B cell (primary cell): ENCODE measurements around the gene SLC15A3. TPM values are rescaled to one million over a fixed set of nuclear protein-coding genes. Genes with fewer than 3 reads are reported as not detected.

ENCODE experiments used
- ATAC-seq: fragments of 200-7000 bp; cut with Tn5 transposase; one replicate; pipeline ENCODE4 v1.10.0; 2021; ENCODE audit warnings: low read depth, mild to moderate bottlenecking, moderate number of reproducible peaks, moderate library complexity
- CTCF ChIA-PET: fragments of 350-600 bp; sonication (Branson Sonifier 250); formaldehyde crosslinking; loops from one replicate; lab custom pipeline; 2021; ENCODE audit warnings: antibody characterized with exemption, inconsistent platforms; lab: Charles Lee
- POLR2A ChIA-PET: fragments of 350-600 bp; sonication (Branson Sonifier 250); formaldehyde crosslinking; loops from one replicate; lab custom pipeline; 2021; ENCODE audit warnings: antibody characterized with exemption; lab: Charles Lee
- DNase-seq: peaks from one replicate; pipeline ENCODE4 v3.0.0; 2013
- H2AFZ ChIP-seq: 2 replicates; pipeline ENCODE4 v1.6.1; 2012; ENCODE audit warnings: mild to moderate bottlenecking, low read depth, low read length; ENCODE audit not compliant: insufficient read depth, poor library complexity, severe bottlenecking
- H3K27ac ChIP-seq, 2 donors: 1 replicate in 1 of 2; 2 replicates in 1 of 2; pipeline ENCODE4 v1.5.1; 2012 to 2013; ENCODE audit warnings: low read length in 2 of 2, mild to moderate bottlenecking in 2 of 2, moderate library complexity in 1 of 2
- H3K27me3 ChIP-seq, 4 experiments: fragments of 200-600 bp in 1 of 4; sonication (generic) in 1 of 4; replicated peaks in 1 of 4; 1 replicate in 2 of 4; 2 replicates in 2 of 4; pipeline versions ENCODE4 v1.6.1 to v1.7.0; 2013 to 2016; ENCODE audit warnings: low read length in 3 of 4, mild to moderate bottlenecking in 2 of 4, mixed read lengths in 1 of 4, moderate library complexity in 1 of 4; ENCODE audit not compliant: insufficient read depth in 4 of 4, control insufficient read depth in 3 of 4; ENCODE audit errors: control extremely low read depth in 1 of 4
- H3K36me3 ChIP-seq, 2 experiments: replicated peaks in 1 of 2; 1 replicate in 1 of 2; 2 replicates in 1 of 2; pipeline versions ENCODE4 v1.6.1 to v1.7.1; 2013; ENCODE audit warnings: low read length in 1 of 2; ENCODE audit not compliant: insufficient read depth in 2 of 2, control insufficient read depth in 1 of 2; ENCODE audit errors: control extremely low read depth in 1 of 2, extremely low read depth in 1 of 2
- H3K4me1 ChIP-seq, 2 donors: fragments of 200-600 bp in 1 of 2; sonication (generic) in 1 of 2; 1 replicate in 1 of 2; 2 replicates in 1 of 2; pipeline versions ENCODE4 v1.5.1 to v1.6.1; 2013 to 2017; ENCODE audit warnings: low read length in 2 of 2; ENCODE audit not compliant: control insufficient read depth in 2 of 2, insufficient read depth in 2 of 2
- H3K4me2 ChIP-seq: replicated peaks from 2 replicates; pipeline ENCODE3; 2012; ENCODE audit warnings: mild to moderate bottlenecking, low read depth, low read length; ENCODE audit not compliant: poor library complexity, severe bottlenecking
- H3K4me3 ChIP-seq, 5 experiments: fragments of 200-600 bp in 1 of 5; sonication (generic) in 1 of 5; 1 replicate in 3 of 5; 2 replicates in 2 of 5; pipeline versions ENCODE4 v1.5.1 to v1.7.0; 2011 to 2016; ENCODE audit warnings: low read length in 4 of 5, mild to moderate bottlenecking in 4 of 5, low read depth in 2 of 5, control low read depth in 1 of 5, moderate library complexity in 1 of 5; ENCODE audit not compliant: insufficient read depth in 1 of 5; ENCODE audit errors: control extremely low read depth in 1 of 5, extremely low read depth in 1 of 5
- H3K79me2 ChIP-seq: fragments of 200-600 bp; sonication (generic); one replicate; pipeline ENCODE4 v1.6.0; 2016; ENCODE audit warnings: low read length; ENCODE audit not compliant: control insufficient read depth, insufficient read depth
- H3K9ac ChIP-seq: fragments of 200-600 bp; sonication (generic); 2 replicates; pipeline ENCODE4 v1.6.1; 2017; ENCODE audit warnings: mild to moderate bottlenecking, low read length, moderate library complexity
- H3K9me3 ChIP-seq, 3 donors: one replicate each; pipeline versions ENCODE4 v1.6.1 to v1.7.1; 2013; ENCODE audit warnings: low read length in 2 of 3; ENCODE audit not compliant: control insufficient read depth in 2 of 3, insufficient read depth in 1 of 3; ENCODE audit errors: control extremely low read depth in 1 of 3
- H4K20me1 ChIP-seq: 2 replicates; pipeline ENCODE4 v1.6.0; 2012; ENCODE audit warnings: mild to moderate bottlenecking, low read length; ENCODE audit not compliant: insufficient read depth, control insufficient read depth, poor library complexity, severe bottlenecking
- H3K27ac Mint-ChIP-seq: one replicate; pipeline ENCODE4 v1.8.0; 2021; ENCODE audit warnings: mixed read lengths
- H3K27me3 Mint-ChIP-seq: one replicate; pipeline ENCODE4 v1.8.0; 2021; ENCODE audit warnings: mixed read lengths
- H3K4me1 Mint-ChIP-seq: one replicate; pipeline ENCODE4 v1.8.0; 2021; ENCODE audit warnings: mixed read lengths
- H3K4me3 Mint-ChIP-seq: one replicate; pipeline ENCODE4 v1.8.0; 2021; ENCODE audit warnings: mixed read lengths
- H3K9me3 Mint-ChIP-seq: one replicate; pipeline ENCODE4 v1.8.0; 2022; ENCODE audit warnings: mixed read lengths; ENCODE audit not compliant: insufficient read depth
- CTCF ChIP-seq: fragments of 200-600 bp; IDR thresholded peaks from one replicate; pipeline ENCODE4 v1.8.0; 2022; ENCODE audit warnings: antibody characterized with exemption, mild to moderate bottlenecking
- EZH2 ChIP-seq: IDR thresholded peaks from 2 replicates; pipeline ENCODE4 v1.6.1; 2012; ENCODE audit warnings: borderline replicate concordance, low read depth, mild to moderate bottlenecking, moderate library complexity, low read length; ENCODE audit not compliant: insufficient read depth, poor library complexity, severe bottlenecking
- WGBS: methylation state at CpG from one replicate; pipeline ENCODE4 v1.1.5; 2013; ENCODE audit warnings: missing lambda C conversion rate; ENCODE audit not compliant: insufficient coverage; 5-methylcytosine and 5-hydroxymethylcytosine counted together
- intact Hi-C: fragments of 100-400 bp; cut with micrococcal nuclease; formaldehyde crosslinking; loops from one replicate; pipeline ENCODE4 v1.10.0; 2022
- polyA plus RNA-seq: library from polyadenylated mRNA; depleted of rRNA; stranded (reverse); fragments of >200 nt; gene quantifications from 2 replicates; pipeline ENCODE4 v1.2.3, GENCODE V29; 2012
- total RNA-seq, 2 donors: library from RNA; stranded (reverse); fragments of 120-200 nt in 1 of 2; gene quantifications; 1 replicate in 1 of 2; 2 replicates in 1 of 2; pipeline versions ENCODE4 v1.2.3 to v1.2.4, GENCODE V29; 2013 to 2022

The SLC15A3 gene
- total and polyA plus RNA-seq, 2 donors (not counting 1 experiment from before 2014, with no cell fraction given), result 61.5 to 91.4 TPM

GRCh38 chr11:60923326-60923725 is 28.6 kb downstream of the SLC15A3 start:
- H3K27me3 ChIP-seq, result peaks cover 0 to 30% (median 7%) of the 10 kb centered on the region in 4 experiments
- H3K4me1 ChIP-seq, result peaks cover 42 to 47% of the 10 kb centered on the region in 2 donors
- H3K27ac ChIP-seq, result no peak overlapping the region
- ATAC-seq (no peak), DNase-seq (no peak)
- peaks cover 0 to 37% of the 10 kb centered on the region in 2 experiments for H3K36me3 ChIP-seq
- intact Hi-C loops, result no loop called here
- Mint-ChIP-seq H3K9me3 (no peaks in the 10 kb centered on the region), H3K4me3 (peak overlapping the region; percentile 54), H3K4me1 (peaks cover 43% of the 10 kb centered on the region), H3K27me3 (peaks cover 7% of the 10 kb centered on the region), H3K27ac (no peak overlapping the region)
- WGBS, result 100% methylated on average over 3 of the region's 5 CpGs
- no peak overlapping the region for H3K9ac ChIP-seq
- H4K20me1 ChIP-seq, result peaks cover 58% of the 10 kb centered on the region
- no peak overlapping the region for H2AFZ ChIP-seq
- no peak overlapping the region for H3K4me2 ChIP-seq
- H3K79me2 ChIP-seq, result peaks cover 28% of the 10 kb centered on the region
- ChIA-PET POLR2A (interaction anchor here (1.1 to 1.6 kb wide), 2 partner anchors 8 to 10 kb away, joined by 4 to 5 read pairs; partner anchors contain the start of gene TMEM109), CTCF (interaction anchor here (0.9 to 1.7 kb wide), 2 partner anchors 8 to 26 kb away, joined by 3 to 9 read pairs; no protein-coding TSS in a partner anchor)
- H3K9me3 ChIP-seq, result peaks cover 0 to 4% (median 0%) of the 10 kb centered on the region in 3 donors
- TF ChIP-seq CTCF (no peak), EZH2 (no peak)
- H3K4me3 ChIP-seq, result no peak overlapping the region

- intact Hi-C loops, result no loop called here
- Histone ChIP-seq H2AFZ (no peak overlapping the region), H3K36me3 (peaks cover 0 to 37% of the 10 kb centered on the region in 2 experiments), H3K27me3 (peaks cover 0 to 30% (median 7%) of the 10 kb centered on the region in 4 experiments), H4K20me1 (peaks cover 62% of the 10 kb centered on the region), H3K4me2 (no peak overlapping the region), H3K27ac (no peak overlapping the region), H3K9ac (no peak overlapping the region), H3K9me3 (peaks cover 0 to 4% (median 0%) of the 10 kb centered on the region in 3 donors), H3K4me3 (no peak overlapping the region), H3K79me2 (peaks cover 32% of the 10 kb centered on the region), H3K4me1 (peaks cover 44 to 51% of the 10 kb centered on the region in 2 donors)
- Mint-ChIP-seq H3K4me1 (peaks cover 47% of the 10 kb centered on the region), H3K4me3 (peak overlapping the region; percentile 54), H3K9me3 (no peaks in the 10 kb centered on the region), H3K27ac (no peak overlapping the region), H3K27me3 (peaks cover 7% of the 10 kb centered on the region)
- POLR2A ChIA-PET, result interaction anchor here (1.6 kb wide), 1 partner anchor 8 kb away, joined by 4 read pairs; no protein-coding TSS in a partner anchor
- DNase-seq (no peak), ATAC-seq (no peak)
- WGBS, result 97% methylated on average over 5 of the region's 6 CpGs
- CTCF ChIA-PET, result interaction anchor here (1.7 kb wide), 1 partner anchor 8 kb away, joined by 9 read pairs; no protein-coding TSS in a partner anchor
- TF ChIP-seq CTCF (no peak), EZH2 (no peak)
Observed at GRCh38 chr11:60922906-60923305, 29.1 kb downstream of the SLC15A3 start.
